ENCODE data around the gene LRP8.

LRP8 gene

DNA sequence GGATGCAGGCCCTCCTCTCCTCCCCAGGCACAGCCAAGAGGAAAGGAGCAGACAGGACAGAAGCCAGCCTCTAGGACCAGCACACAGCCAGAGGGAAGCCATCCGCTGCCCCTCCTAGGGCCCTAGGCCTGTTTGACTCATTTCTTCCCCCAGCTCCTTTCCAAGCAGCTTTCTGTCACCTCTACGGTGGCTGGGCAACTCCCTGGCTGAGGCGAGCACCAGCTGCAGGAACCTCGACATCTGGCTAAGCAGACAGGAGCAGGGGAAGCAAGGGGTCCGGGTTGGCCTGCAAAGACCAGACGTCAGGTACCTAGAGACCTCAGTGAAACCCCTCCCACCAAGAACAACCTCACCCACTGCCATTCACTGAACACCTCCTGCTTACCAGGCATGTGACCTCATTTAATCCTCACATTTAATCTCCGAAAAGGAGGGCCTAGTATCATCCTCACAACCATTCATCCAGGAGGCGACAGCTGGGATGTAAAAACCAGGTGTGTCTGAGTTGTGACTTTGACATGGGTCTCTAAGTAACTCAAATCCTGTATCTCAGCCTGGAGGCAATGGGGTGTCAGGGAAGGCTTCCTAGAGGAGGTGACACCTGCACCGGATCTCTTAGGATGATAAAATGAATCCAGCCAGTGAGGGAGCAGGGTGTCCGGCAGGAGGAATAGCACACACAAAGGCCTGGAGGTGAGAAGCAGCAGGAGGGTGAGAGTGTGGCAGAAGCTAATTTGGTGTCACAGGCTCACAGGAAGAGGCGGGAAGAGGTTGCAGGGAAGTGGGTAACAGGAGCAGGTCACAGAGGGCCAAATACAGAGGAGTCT, 5.9 kb downstream of the LRP8 start:
- DNase-seq (ENCODE audit: low spot score): no peak

DNA sequence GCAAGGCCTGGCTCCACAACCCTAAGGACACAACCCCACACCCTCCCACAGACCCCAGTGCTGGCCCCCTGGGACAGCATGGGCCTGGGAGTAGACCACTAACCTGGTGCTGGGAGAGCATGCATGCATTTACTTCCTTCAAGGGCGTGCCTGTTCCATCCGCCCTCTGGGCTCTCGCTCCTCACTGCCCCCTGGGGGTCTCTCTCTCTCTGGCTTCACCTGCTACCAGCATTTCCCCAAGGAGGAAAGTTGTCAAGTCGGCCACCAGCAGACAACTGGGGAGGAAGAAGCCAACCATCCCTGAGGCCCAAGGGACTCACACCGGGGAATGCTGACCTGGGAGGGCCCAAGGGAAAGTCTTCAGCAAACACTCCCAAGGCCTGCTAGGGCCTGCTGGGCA, 6.5 kb downstream of the LRP8 start:
- DNase-seq (ENCODE audit: low spot score): no peak

DNA sequence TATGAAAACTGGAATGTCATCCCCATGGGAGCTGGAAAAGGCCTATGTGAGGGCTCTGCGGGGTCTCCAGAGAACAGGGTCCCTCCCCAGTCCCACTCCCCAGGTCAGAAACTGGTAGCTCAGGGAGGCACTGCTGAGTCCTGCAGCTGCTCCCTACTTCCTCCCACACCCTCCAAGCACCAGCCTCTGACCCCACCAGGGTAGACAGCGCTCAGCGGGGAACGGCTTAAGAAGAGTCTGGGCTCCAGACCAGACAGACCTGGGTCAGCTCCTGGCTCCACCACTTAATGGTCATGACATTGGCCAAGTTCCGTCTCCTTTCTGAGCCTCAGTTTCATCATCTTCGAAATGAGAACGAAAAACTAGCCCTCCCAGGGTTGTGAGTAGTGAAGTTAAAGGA, 7.2 kb downstream of the LRP8 start:
- no peak for DNase-seq (ENCODE audit: low spot score)

DNA sequence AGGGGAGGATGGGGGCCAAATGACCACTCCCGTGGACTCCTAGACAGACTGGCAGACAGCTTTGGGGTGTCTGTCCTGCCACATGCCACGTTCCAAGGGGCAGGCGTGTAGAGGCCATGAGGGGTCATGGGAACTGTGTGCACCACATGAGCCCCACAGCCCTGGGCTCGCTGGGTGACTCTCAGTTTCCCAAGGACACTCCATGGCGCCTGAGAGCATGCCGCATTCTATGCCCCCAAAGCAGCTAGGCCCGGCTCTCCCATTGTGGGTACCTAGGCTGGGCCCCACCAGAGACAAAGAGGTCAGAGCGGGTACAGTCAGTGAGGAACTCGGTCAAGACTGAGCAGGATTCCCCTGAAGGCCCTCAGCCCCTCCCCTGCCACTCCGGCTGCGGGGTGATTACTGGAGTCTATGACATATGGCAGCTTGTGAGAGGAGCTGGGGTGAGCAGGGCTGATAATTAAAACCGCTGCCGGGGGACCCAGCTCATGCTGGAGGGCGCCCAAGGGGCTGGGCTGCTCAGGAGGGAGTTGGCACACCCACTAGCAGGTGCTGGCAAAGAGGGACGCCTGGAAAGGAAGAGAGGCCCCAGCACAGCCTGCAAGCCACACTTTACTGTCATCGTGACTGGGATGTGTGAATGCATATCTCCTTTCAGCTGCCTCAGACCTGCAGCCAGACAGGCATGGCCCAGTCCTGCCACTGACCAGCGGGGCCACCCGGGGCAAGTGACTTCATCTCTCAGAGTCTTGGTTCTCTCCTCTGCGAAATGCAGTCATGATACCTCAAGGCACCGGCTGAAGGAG, 8.4 kb downstream of the LRP8 start:
- DNase-seq (ENCODE audit: low spot score): no peak

DNA sequence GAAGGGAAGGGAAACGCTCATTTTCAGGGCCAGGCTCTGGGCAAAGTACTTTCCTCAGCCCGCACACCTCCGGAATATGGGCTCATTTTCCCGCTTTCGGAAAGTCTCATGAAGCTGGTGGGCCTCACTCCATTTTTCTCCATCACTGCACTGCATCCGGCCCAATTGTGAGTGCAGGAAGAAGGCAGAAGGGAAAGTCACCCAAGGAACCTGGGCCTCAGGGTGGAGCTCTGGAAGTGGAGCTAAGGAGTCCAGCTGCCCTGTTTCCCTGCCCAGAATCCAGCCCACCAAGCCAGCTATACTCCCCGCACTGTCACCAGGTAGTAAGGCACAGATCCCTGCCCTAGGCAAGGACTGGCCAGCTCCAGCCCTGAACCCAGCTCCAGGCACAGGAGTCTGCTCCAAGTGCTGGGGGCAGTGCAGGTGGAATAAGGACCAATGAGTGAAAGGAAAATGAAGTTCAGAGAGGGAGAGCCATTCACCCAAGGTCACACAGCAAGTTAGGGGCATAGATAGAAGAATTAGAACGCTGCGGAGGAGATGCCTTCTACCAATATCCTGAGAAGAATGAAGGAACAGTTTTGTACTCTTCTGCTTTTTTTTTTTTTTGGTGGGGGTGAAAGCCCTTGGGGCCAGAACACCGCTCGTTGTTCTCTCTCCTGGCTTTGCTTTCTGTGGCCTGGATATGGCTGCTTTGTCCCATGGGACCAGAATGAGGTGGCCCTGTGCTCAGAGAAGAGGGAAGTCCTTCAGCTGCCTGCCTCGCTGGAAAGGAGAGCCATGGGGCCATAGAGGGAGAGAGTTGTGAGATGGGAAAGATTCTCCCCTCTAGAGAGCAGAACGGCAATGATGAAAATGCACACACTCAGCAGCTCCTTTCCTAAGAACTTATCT, 10.0 kb downstream of the LRP8 start:
- no peak for DNase-seq (ENCODE audit: low spot score)

DNA sequence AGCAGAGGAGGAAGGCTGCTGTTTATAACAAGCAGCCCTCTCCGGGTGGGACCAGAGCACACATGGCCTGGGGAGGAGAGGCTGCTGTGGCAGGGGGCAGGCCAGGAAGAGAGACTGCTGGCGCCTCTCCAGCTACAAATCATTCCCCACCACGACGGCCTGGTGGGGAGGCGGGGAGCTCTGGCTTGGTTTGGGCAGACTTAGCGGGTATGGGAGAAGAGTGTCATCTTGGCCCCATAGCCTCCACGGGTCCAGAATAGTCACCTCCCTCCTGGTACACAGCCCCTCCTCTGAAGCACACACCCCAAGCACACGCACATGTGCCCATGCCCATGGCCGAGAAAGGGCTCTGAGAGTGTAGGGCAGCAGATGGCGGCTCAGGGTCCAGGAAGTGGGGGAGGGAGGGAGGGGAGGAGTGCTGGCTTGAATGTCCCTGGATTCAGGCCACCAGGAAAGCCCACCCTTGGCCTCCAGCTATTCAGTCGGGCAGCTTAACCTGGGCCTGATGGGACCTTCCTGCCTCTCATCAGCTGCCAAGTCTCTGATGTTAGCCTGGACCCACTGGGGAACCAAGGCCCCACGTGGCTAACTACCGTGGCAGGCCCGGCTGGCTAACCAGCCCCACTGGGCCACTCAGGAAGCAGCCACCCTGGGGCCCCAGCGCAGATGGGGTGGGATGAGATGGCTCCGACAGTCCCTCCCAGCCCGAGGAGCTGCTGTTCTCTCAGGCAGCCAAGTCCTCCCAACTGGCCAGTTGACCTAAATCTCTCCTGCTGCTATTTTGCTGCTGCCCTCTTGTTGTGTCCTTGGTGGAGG, 10.9 kb downstream of the LRP8 start:
- no peak for DNase-seq (ENCODE audit: low spot score)

DNA sequence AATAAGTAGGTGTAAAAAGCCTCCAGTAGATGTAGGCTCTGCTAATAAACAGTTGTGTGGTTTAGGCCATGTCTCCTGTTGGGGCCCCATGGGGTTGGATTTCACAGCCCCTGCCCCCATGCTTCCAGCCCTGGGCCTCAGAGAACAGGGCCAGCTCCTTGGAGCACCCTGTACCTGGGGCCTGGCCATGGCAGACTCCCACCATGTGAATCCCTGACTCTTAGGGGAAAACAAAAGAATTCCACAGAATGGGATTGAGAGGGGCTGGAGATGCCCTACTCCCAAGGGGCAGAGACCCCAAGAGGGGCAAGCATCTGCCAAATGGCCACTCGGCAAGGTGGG, 11.5 kb downstream of the LRP8 start:
- DNase-seq (ENCODE audit: low spot score): no peak

DNA sequence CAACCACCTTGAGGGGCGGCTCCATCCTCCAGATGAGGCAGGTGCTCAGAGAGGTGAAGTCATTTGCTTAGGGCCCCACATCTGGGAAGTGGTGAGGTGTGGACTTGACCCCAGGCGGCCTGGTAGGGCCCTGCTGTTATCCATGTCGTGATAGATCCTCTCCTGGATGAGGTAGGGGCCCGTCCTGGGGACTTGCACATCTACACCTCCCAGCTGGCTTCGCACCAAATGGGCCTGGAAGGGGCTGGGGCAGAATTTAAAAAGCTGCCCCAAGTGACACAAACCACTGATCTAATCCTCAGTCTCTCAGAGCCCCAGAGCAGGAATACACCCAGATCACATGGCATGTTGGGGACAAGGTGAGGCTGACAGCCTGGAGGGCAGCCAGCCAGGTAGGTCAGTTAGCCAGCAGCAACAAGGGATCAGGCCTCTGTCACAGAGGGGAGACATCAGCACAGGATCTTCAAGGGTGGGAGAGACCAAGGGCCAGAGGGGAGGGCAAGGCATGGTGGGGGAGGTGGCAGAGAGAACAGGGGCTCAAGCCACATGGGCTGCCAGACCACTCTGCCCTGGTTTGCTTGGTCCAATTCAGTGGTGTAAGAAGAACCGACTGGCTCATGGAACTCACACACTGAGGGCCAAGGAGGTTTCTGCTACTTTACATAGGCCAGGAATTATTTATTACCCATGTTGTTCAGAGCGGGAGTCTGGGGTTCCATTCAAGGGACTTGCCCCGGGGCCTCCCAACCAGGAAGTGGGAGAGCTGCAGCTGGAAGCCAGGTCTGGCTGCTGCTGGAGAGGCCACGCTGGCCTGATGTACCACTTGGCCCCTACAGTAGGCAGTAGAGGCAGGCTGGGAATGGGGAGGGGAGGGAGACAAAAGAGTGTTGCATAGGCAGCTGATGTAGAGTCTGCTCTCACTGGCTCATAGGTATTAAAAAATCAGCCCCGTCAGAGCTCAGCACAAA, 12.1 kb downstream of the LRP8 start:
- no peak for DNase-seq (ENCODE audit: low spot score)

DNA sequence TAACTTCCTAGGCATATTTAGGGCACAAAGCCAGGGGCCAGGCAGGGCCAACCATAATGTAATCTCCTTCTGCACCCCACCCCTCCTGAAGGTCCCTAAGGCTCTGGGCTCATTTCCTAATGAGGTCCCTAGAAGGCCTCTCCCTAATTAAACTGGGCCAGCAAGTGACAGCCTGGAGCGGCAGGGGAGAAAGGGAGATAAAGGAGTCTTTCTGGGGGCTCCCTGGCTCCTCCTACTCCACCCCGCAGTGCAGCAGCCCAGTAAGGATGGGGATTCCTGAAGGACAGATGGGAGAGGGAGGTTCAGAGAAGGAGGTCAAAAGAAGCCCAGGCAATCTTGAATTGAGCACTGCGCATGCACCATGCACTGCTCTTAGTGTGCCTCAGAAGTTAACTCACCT, 12.8 kb downstream of the LRP8 start:
- DNase-seq (ENCODE audit: low spot score): no peak

DNA sequence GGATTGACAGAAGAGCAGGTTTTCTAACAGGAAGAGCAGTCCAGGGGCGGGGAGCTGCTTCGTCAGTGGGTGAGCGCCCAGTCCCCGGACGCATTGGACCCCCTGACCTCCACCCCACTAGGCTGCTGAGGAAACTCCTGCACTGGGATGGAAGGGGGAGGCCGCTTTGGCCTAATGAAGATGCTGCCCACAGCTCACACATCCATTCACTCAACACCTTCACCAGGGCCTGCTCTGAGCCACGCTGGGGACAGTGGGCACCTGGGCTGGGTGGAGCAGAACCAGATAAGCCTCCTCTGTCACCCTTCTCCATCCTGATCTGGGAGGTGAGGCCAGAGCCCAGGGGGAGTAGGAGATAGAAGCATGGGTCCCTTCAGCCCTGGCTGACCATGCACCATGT, 13.3 kb downstream of the LRP8 start:
- no peak for DNase-seq (ENCODE audit: low spot score)

DNA sequence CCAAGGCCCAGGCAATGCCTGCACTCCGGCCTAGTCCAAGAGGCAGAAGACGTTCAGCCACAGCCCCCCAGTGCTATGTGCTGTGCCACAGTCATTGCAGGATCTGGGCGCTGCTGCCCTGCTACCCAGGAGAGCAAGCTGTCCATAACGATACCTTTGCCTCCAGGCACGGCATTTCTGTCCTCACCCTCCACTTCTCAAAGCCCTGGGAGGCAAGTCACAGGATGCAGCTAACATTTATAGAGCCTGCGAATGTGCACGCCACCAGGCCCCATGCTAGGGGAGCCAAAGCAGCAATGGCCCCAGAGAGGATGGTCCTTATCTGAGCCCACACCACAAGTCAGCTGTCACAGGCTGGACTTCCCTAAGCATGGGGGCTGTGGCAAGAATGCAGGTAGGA, 13.8 kb downstream of the LRP8 start:
- no peak for DNase-seq (ENCODE audit: low spot score)

DNA sequence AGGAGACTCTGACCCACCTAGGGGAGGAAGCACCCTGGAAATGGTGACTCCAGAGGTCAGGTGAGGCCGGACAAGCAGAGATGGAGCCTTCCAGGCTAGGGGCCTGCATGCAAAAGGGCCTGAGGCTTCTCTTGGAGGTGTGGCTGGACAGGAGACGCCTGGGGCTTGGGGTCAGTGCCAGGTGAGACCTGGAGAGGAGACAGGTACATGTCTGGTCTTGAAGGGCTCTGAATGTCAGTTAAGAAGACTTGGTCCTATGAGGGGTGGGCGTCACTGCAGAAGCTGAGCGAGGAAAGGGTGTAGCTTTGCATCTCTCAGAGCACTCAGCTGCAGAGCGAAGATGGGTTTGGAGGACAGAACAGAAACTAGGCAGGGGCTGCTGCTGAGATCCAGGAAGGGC, 14.3 kb downstream of the LRP8 start:
- DNase-seq (ENCODE audit: low spot score): no peak

DNA sequence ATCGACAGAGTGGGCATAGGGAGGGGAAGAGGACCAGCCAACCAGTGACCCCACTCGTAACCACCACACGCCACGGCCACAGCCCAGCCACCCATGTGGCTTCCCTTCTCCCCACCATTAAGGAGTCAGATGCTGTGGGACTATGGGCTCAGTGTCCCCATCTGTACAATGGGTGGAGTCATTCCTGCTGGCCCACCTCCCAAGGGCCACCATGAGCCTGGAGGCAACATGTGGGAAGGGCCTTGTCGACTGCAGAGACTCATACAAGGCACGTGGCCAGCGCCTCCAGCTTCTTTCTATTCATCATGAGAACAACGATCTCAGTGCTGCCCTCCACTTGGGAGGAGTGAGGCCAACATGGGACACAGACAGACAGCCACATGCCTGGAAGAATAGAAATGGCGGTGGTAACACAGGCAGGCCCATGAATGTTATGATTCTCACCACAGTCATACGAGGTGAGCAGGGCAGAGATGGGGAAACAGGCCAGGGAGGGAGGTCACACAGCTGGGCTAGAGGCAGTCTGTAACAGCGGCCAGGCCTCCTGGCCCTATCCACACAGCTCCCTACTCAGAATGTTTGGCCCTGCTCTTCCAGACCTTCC, 16.1 kb downstream of the LRP8 start:
- DNase-seq (ENCODE audit: low spot score): no peak

DNA sequence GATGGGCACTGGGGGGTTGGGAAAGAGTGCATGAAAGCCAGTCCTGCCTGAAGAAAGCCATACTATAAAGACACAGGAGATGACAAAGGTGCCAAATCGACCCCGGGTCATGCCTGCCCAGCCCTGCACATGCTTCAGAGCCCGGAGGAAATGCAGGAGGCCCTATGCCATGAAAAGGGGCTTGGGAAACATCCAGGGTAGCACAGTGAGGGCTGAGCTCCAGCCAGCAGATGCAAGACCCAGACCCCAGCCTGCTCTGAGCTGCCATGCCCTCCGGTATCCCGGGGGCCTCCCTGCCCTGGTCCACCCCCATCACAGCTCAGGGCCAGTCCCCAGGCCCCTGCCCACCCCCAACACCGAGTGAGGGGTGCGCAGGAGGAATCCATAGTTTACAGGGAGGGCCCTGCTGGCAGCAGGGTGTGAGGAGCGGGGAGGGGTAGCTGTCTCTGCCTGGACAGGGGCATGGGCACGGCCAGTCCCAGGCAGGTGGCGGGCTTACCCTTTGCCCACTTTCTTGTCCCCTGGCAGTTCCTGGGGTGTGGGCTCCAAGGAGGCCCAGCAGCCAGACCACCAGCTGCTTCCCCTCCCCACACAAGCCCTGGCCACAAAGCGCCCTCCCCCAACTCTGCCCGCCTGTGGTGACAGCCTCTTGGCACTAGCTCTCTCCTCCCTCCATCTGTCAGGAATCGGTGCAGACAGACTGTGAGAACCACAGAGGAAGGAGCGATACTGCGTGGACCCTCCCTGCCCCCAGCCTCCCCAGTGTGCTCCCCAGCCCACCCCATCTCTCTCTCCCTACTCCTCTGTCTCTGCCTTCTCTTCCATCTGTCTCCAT, 16.8 kb downstream of the LRP8 start:
- no peak for DNase-seq (ENCODE audit: low spot score)

DNA sequence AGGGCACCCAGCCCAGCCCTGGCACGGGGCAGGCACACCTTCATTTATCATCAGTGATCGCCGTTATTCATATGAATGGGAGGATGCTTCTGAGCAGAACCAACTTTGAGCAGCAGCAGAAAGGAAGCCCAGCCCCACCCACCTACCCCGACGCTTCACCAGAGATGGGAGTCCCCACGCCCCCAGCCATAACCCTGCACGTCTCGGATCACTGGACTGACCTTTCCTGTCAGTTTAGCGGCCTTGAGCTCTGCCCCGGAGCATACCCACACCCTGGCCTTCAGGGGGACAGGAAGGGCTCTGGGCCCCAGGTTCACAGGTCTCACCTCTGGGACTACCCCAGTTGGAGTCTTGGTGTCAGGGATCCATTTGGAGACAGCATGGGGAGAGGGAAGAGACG, 18.1 kb downstream of the LRP8 start:
- no peak for DNase-seq (ENCODE audit: low spot score)

DNA sequence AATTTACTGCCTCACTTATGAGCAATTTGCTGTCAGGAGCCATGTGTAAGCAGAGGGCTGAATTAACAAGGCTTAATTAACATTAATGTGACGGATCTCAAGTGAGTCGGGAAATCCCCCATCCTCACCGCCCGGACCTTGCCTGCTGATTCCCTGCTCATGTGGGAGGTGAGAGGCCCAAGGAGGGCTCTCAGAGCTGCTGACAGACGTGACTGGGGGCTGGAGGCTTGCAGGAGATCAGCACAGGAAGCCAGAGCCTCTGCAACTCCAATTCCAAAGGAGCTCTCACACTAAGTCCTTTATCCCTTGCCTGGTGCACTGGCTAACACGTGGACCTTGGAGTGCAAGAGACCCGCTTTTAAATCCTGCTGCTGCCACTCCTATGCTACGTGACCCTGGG, 19.4 kb downstream of the LRP8 start:
- DNase-seq (ENCODE audit: low spot score): no peak

DNA sequence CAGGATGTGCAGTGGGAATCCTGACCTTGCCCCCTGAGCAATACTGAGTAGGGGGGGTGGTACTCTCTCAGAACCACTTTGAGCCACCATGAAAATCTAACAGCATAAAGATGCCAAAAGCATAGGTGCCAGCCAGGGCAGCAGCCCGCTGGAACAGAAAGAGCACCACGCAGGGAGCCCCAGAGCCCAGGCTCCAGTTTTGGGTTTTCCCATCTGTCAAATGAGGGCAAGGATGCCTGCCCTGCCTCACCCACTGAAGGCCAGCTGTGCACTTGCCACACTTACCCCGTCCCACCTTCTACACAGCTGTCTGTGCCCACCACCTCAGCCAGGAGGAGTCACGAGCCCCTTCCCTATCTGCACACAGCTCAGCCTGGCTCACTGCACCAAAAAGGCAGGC, 20.8 kb downstream of the LRP8 start:
- DNase-seq (ENCODE audit: low spot score): no peak

DNA sequence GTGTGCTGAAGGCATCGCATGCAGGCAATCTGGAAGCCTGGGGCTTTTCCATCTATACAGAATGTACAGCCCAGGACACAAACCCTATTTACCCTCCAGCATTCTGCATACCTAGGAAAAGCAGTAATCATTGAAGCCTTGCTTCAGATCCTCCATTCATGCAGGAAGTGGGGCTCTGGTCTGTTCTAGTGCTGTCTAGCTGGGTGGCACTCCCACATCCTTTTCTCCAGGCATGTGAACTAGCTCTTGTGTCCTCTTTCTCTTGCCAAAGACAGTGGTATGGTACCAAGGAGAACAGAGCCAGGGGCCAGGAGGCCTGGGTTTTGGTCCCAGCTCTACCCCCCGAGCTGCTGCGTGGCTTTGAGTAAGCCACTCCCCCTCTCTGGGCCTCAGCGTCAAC, 21.7 kb downstream of the LRP8 start:
- no peak for DNase-seq (ENCODE audit: low spot score)

DNA sequence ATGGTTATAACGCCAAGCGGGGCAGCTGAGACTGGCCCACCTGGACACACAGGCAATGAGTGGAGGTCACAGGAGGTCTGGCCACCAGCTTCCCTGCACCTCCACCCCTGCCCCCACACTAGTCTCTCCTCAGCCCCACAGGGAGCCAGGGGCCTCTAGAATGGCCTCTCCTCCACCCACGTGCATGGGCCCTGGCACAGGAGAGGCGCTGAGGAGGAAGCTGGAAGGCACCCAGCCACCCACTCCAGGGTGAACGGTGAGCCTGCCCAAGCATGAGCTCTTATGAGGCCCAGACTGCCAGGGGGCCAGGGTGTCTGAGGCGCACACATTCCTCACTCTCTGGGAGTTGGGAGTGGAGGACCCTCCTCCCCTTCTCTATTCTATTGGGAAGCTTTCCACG, 22.2 kb downstream of the LRP8 start:
- DNase-seq (ENCODE audit: low spot score): no peak

All from LoVo (cell line).